NCI-H2196 (cell line): ENCODE measurements around the gene NKAIN2.
A peak's percentile ranks its signal among the peaks of the same experiment; 100 is the strongest.

Experiments used
- DNase-seq: peaks from one replicate; lab custom pipeline; 2025; ENCODE audit not compliant: unreplicated experiment; lab: John Stamatoyannopoulos, UW

Gene NKAIN2

GRCh38 chr6:123803504-123804013, at the start of gene NKAIN2:
TSS of gene NKAIN2 (plus strand) at chr6:123803865.
- DNase-seq: peak; percentile 43

GRCh38 chr6:123759472-123759871, 44.2 kb upstream of the NKAIN2 start:
- no peak for DNase-seq

- no peak for DNase-seq
These were observed 39.8 kb upstream of the NKAIN2 start for GRCh38 chr6:123763904-123764303.

- no peak for DNase-seq
These were observed 38.9 kb upstream of the NKAIN2 start for GRCh38 chr6:123764722-123765121.

- no peak for DNase-seq
These were observed 34.7 kb upstream of the NKAIN2 start for GRCh38 chr6:123768921-123769320.

- DNase-seq: no peak
These were observed 34.2 kb upstream of the NKAIN2 start for GRCh38 chr6:123769431-123769830.

- no peak for DNase-seq
These were observed 33.3 kb upstream of the NKAIN2 start for GRCh38 chr6:123770247-123770949.

GRCh38 chr6:123771126-123771525, 32.5 kb upstream of the NKAIN2 start:
- no peak for DNase-seq

DNA sequence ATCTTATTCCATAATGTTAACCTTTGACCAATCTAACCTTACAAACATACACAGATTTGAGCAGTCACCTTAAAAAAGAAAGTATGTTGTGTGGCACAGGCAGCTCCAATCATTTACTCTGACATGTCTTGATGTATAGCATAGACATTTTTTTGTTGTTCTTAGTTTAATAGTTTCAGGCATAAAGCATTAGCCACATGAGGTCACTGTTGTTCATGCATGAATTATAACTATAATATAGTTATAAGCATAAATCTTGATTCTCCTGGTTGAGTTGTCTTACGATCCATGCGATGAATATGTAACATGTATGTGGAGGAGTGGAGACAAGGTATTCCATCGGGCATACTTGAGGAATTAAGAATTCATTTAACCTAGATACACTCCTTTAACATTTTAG, 26.1 kb upstream of the NKAIN2 start:
- DNase-seq: peak; percentile 45

GRCh38 chr6:123780021-123780420, 23.6 kb upstream of the NKAIN2 start:
- DNase-seq: no peak

- DNase-seq: no peak
These were observed 19.3 kb upstream of the NKAIN2 start for GRCh38 chr6:123784330-123784729.

GRCh38 chr6:123785039-123785438, 18.6 kb upstream of the NKAIN2 start:
- no peak for DNase-seq

DNA sequence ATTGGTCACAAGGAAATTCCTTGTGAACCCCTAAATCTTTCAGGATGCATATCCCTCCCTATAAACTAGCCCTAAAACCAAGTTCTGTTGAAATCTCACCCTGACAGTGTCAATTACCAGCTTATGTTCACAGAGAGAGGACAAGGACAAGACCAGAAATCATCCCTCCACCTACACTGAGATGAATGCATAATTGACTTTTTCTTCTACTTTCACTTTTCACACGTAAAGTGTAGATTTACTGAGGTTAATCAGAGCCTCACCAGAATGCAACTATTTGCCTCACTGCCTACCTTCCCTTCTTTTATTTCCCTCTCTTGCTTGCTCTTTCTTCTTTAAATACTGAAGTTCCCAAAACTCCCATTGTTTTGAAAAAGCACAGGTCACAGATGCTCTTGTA, 15.3 kb upstream of the NKAIN2 start:
- no peak for DNase-seq

DNA sequence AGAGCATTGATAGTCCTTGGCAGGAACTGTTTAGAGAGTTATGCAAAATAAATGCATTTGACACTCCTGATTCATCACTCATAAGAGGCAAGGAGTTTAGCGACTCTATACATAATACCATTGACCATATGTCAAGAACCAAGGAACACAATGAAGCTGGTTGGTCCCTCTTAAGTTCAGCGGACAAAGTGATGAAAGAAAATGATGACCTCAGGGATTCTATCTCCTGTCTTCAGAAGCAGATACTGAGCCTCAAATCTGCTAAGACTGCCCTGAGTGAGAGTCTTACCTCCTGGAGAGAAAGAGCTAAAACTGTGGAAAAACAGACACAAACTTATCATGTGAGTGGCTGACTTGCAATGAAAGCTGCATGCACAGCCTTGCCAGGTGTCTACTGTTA, 9.5 kb upstream of the NKAIN2 start:
- no peak for DNase-seq

DNA sequence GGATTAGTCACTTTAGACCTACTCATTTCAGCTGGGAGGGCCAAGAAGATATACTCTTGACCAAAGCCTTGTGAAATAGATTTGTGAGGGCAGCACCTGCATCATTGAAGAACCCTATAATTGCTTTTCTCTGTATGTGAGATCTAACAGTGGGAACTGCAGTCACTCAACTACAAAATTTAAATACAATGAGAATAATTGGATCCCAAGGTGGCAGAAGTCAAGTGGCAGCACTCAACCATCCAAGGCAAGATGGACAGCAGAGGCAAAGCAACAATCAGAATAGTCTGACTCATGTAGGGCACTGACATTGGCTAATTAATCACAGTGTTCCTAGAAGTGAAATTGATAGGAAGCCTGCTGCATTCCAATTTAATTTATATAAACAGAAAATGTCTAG, 8.9 kb upstream of the NKAIN2 start:
- no peak for DNase-seq

DNA sequence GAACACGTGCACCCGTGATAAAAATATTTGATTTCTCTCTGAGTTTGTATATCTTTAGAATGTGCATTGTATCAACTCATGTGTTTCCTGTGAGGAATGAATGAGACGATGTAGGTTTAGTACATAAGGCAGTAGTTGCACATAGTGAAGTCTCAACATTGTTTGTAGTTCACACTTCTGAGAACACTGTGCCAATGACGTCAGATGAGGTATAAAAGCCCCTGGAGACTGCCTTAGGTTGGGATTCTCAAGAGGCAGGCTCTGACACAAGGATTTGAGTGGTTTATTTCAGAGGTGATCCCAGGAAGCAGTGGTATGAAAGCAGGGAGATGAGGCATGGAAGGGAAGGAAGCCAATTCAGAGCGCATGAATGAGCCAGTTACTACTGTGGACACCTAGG, 2.6 kb upstream of the NKAIN2 start:
- no peak for DNase-seq

- DNase-seq: no peak
These were observed 1.3 kb upstream of the NKAIN2 start for GRCh38 chr6:123802351-123802696.

- peak; percentile 91 for DNase-seq
These were observed 765 bp upstream of the NKAIN2 start for GRCh38 chr6:123802697-123803503.

- no peak for DNase-seq
These were observed 535 bp downstream of the NKAIN2 start for GRCh38 chr6:123804014-123804786.

DNA sequence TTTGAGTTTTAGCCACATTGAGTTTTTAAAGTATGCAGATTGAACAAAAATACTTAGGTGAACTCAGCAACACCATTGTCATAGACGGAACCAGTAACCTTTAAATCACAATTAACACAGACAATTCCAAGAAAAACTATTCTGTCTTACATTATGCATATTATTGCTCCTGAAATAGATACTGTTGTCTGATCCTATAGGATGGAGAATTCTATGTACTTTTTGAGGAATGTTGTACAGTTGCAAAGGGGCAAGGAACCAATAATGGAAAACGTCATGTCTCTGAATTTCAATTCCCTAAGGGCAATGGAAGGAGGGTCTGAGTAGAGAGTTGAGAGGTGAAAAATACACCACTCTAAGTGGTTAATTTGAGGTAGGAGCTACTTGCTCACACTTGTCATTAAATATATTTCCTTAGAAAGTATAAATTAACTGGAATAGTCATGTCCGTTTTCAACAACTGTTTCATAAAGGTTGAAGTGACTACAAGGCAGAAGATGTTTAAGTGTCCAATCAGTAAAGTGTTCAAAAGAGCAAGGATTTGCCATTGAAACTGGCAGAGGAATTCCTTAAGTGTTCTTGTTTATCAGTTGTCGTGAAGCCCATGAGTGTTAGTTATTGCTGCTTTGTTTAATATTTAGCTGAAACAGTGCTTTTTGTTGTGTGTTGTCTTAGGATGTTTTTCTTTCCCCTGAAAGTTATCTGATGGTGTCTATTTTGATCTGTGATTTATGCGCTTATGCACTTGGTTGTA, 1.3 kb downstream of the NKAIN2 start:
- no peak for DNase-seq

DNA sequence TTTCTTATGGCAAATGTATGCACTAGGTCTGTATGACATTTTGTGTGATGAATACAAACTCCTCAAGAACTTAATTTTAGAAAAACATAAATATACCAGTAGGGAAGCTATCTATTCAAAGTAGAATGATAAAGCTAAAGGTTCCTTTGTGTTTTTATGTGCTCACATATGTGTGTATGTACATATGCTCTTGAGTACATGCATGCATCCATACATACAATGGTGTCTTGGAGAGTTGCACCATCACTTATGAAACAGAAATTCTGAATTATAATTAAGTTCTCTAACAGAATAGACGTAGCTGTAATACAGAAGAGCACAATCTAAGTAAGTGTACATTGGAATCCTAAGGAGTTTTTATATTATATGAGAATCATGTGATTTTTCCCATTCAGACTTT, 2.3 kb downstream of the NKAIN2 start:
- no peak for DNase-seq
